ENCODE data around the gene FANCI. TPM values are rescaled to one million over a fixed set of nuclear protein-coding genes. Genes with fewer than 3 reads are reported as not detected.

Gene FANCI
- total and polyA plus RNA-seq, 8 donors, result 5.7 to 43.8 (median 9.1) TPM

GRCh38 chr15:89323825-89324224 is 80.0 kb downstream of the FANCI start:
- no peaks in the 10 kb centered on the region for H3K27me3 ChIP-seq
- H3K4me1 ChIP-seq, result peaks cover 0 to 17% (median 9%) of the 10 kb centered on the region in 4 donors
- no peaks in the 10 kb centered on the region for H3K9me3 ChIP-seq
- no peak overlapping the region for H3K4me3 ChIP-seq
- H3K36me3 ChIP-seq, result peaks cover 97 to 100% (median 100%) of the 10 kb centered on the region in 4 donors
- intact Hi-C loops (cut with DNase I; ENCODE audit: low total_unique reads), result no loop called here
- DNase-seq, result no peak
- H3K27ac ChIP-seq, result no peak overlapping the region
- WGBS, 5 donors, result 74 to 88% (median 82%) methylated on average over 6 of the region's 6 CpGs
- TF ChIP-seq POLR2A (IDR thresholded peaks at IDR 0.05) (no peak), POLR2AphosphoS5 (IDR thresholded peaks at IDR 0.05) (no peak), CTCF (IDR thresholded peaks at IDR 0.05) (no peak), EP300 (IDR thresholded peaks at IDR 0.05) (no peak)

GRCh38 chr15:89325039-89325803 is 81.4 kb downstream of the FANCI start:
- Histone ChIP-seq H3K9me3 (no peaks in the 10 kb centered on the region), H3K4me3 (no peak overlapping the region), H3K27me3 (no peaks in the 10 kb centered on the region), H3K36me3 (peaks cover 97 to 100% (median 100%) of the 10 kb centered on the region in 4 donors), H3K4me1 (peaks cover 12 to 31% (median 22%) of the 10 kb centered on the region in 4 donors), H3K27ac (no peak overlapping the region)
- intact Hi-C loops (cut with DNase I; ENCODE audit: low total_unique reads), result no loop called here
- 91 to 97% (median 95%) methylated on average over 5 to 11 of the region's 11 CpGs for WGBS, 5 donors
- TF ChIP-seq CTCF (IDR thresholded peaks at IDR 0.05), result no peak
- no peak for TF ChIP-seq POLR2A (IDR thresholded peaks at IDR 0.05)
- TF ChIP-seq POLR2AphosphoS5 (IDR thresholded peaks at IDR 0.05), result no peak
- TF ChIP-seq EP300 (IDR thresholded peaks at IDR 0.05), result no peak
- DNase-seq, result no peak

- Histone ChIP-seq H3K36me3 (peaks cover 97 to 100% (median 100%) of the 10 kb centered on the region in 4 donors), H3K27ac (no peak overlapping the region), H3K27me3 (no peaks in the 10 kb centered on the region), H3K4me1 (peaks cover 23 to 42% (median 32%) of the 10 kb centered on the region in 4 donors), H3K4me3 (no peak overlapping the region), H3K9me3 (no peaks in the 10 kb centered on the region)
- no peak for DNase-seq
- 83 to 90% (median 87%) methylated on average over 6 of the region's 6 CpGs for WGBS, 5 donors
- TF ChIP-seq POLR2A (IDR thresholded peaks at IDR 0.05) (no peak), EP300 (IDR thresholded peaks at IDR 0.05) (no peak), CTCF (IDR thresholded peaks at IDR 0.05) (no peak), POLR2AphosphoS5 (IDR thresholded peaks at IDR 0.05) (no peak)
- intact Hi-C loops (cut with DNase I; ENCODE audit: low total_unique reads), result no loop called here
Observed at GRCh38 chr15:89326316-89326715, 82.5 kb downstream of the FANCI start.

- no peak for DNase-seq
- peaks cover 31 to 50% (median 36%) of the 10 kb centered on the region in 4 donors for H3K4me1 ChIP-seq
- intact Hi-C loops (cut with DNase I; ENCODE audit: low total_unique reads), result no loop called here
- no peaks in the 10 kb centered on the region for H3K9me3 ChIP-seq
- H3K27ac ChIP-seq, result no peak overlapping the region
- H3K27me3 ChIP-seq, result no peaks in the 10 kb centered on the region
- no peak for TF ChIP-seq CTCF (IDR thresholded peaks at IDR 0.05)
- TF ChIP-seq POLR2A (IDR thresholded peaks at IDR 0.05), result no peak
- no peak for TF ChIP-seq POLR2AphosphoS5 (IDR thresholded peaks at IDR 0.05)
- TF ChIP-seq EP300 (IDR thresholded peaks at IDR 0.05), result no peak
- 87 to 96% (median 91%) methylated on average over 6 of the region's 6 CpGs for WGBS, 5 donors
- H3K4me3 ChIP-seq, result no peak overlapping the region
- peaks cover 95 to 100% (median 100%) of the 10 kb centered on the region in 4 donors for H3K36me3 ChIP-seq
Observed at GRCh38 chr15:89327113-89327512, 83.3 kb downstream of the FANCI start.
